ENCODE data around the gene SLC27A5.

The SLC27A5 gene

DNA sequence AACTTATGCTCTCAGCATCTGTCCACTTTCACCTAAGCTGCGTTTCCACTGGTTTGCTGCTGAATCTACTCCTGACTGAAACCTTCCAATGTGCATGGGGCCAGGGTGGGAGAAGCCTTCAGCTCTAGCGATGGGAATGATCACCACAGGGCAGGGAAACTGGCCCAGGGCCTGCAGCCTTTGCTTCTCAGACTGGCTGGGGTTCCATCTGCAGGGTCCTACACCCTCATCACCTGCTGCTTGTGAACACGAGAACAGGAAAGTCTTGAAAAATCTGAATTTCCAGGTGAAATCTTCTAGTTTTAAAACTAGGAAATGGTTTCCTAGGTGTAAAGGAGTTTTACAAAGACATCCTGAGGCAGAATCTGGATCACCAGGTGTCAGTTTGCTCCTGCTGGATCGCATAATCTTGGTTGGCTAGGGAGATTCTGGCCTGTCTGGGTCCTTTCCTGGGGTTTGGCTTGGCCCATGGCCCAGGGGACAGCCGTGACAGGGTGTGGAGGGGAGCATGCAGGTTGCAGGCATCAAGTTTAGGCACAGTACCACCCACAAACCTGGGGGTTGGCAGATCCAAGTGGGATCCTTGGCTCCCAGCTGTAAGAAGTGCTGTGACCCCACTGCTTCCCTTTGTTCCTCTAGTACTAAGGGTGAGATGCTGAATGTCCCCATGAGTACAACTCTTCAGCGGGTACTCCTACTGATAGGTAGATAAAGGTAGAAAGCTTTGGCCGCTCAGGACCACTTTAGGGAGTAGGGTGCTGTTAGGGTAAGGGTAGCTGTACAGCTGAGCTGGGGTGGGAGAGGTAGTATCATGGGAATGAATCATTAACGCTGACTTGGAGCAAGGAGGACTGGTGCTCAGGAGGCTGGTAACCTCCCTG lies 48.5 kb upstream of the SLC27A5 start:
- H3K36me3 ChIP-seq (ENCODE audit: control insufficient read depth in 2 of 2, insufficient read depth in 1 of 2, low read length in 2 of 2) = peaks cover 9 to 47% of the 10 kb centered on the region in 2 experiments

DNA sequence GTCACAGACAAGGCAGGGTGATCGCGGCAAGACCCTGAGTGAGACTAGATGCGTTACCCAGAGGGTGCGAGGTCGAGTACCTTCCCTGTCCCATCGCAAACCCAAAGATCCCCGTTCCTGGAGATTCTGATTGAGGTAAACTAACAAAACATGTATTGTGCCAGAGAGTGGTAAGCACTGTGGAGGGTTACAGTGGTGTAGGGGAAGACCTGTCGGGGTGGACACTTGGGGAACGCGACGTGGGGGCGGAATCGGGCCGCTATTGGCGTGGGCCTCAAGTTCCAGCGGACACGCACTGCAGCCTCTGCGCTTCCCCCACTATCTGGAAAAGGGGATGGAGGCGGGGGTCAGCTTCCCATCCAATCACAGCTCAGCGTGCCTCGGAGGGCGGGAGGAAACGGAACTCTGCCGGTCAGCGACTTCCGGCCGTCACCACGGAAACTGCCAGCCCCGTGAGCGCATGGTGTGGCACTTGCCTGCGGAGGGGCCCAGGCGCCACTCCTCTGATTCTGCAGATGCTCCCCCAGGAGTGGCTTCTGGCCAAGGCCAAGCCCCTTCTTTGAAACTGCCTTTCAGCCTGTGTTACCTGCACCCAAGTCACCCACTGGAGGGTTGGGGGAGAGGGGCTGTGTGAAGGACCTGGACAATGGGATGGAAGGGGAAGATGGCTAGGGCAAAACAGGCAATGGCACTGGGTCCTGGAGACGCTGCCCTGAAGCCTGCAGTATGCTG lies 47.6 kb upstream of the SLC27A5 start:
- Histone ChIP-seq H3K4me3 (ENCODE audit: low read depth, low read length) (peak overlapping the region; percentile 89), H3K9me3 (ENCODE audit: control insufficient read depth, insufficient read depth, low read depth, low read length) (no peaks in the 10 kb centered on the region), H3K27ac (ENCODE audit: extremely low read depth, low read depth, low read length) (peak overlapping the region; percentile 99), H3K36me3 (ENCODE audit: control insufficient read depth in 2 of 2, insufficient read depth in 1 of 2, low read length in 2 of 2) (peaks cover 9 to 48% of the 10 kb centered on the region in 2 experiments), H3K4me1 (ENCODE audit: control insufficient read depth, insufficient read depth, low read length) (peaks cover 14% of the 10 kb centered on the region)
- ChIA-PET CTCF (no interaction called here), POLR2A (interaction anchor here (0.6 to 4.0 kb wide), 12 partner anchors 8 to 151 kb away, joined by 3 to 62 read pairs (median 4); partner anchors contain the start of genes MZF1, TRIM28, ZBTB45 and ZNF324B)
- TF ChIP-seq, protein P1, sequence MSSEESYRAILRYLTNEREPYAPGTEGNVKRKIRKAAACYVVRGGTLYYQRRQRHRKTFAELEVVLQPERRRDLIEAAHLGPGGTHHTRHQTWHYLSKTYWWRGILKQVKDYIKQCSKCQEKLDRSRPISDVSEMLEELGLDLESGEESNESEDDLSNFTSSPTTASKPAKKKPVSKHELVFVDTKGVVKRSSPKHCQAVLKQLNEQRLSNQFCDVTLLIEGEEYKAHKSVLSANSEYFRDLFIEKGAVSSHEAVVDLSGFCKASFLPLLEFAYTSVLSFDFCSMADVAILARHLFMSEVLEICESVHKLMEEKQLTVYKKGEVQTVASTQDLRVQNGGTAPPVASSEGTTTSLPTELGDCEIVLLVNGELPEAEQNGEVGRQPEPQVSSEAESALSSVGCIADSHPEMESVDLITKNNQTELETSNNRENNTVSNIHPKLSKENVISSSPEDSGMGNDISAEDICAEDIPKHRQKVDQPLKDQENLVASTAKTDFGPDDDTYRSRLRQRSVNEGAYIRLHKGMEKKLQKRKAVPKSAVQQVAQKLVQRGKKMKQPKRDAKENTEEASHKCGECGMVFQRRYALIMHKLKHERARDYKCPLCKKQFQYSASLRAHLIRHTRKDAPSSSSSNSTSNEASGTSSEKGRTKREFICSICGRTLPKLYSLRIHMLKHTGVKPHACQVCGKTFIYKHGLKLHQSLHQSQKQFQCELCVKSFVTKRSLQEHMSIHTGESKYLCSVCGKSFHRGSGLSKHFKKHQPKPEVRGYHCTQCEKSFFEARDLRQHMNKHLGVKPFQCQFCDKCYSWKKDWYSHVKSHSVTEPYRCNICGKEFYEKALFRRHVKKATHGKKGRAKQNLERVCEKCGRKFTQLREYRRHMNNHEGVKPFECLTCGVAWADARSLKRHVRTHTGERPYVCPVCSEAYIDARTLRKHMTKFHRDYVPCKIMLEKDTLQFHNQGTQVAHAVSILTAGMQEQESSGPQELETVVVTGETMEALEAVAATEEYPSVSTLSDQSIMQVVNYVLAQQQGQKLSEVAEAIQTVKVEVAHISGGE (tag by site-specific recombination; conservative IDR thresholded peaks at IDR 0.05; ENCODE audit: low read depth) = peak; percentile 97
- TF ChIP-seq ZNF658 (tag by site-specific recombination; IDR thresholded peaks at IDR 0.05) (no peak), YY2 (tag by site-specific recombination; IDR thresholded peaks at IDR 0.05) (peak; percentile 65; the same call in 1 of the 2 replicates), KLF10 (tag by site-specific recombination; IDR thresholded peaks at IDR 0.05) (0 out of 2 replicates have a peak, but pooled peaks have one; percentile 24), ZFHX2 (tag by site-specific recombination; conservative IDR thresholded peaks at IDR 0.05) (peak; percentile 91), KLF16 (tag by site-specific recombination; IDR thresholded peaks at IDR 0.05) (peak; percentile 87), SP7 (tag by site-specific recombination; IDR thresholded peaks at IDR 0.05) (peak; percentile 80; the same call in 1 of the 2 replicates), ZNF10 (tag by site-specific recombination; IDR thresholded peaks at IDR 0.05) (0 out of 2 replicates have a peak, but pooled peaks have one; percentile 20), MZF1 (tag by site-specific recombination; IDR thresholded peaks at IDR 0.05; ENCODE audit: borderline replicate concordance) (peak; percentile 96), ZNF623 (tag by site-specific recombination; IDR thresholded peaks at IDR 0.05) (0 out of 2 replicates have a peak, but pooled peaks have one; percentile 18), ZBTB8A (tag by site-specific recombination; IDR thresholded peaks at IDR 0.05) (no peak), ZSCAN30 (tag by site-specific recombination; IDR thresholded peaks at IDR 0.05) (0 out of 2 replicates have a peak, but pooled peaks have one; percentile 33), ZNF391 (tag by site-specific recombination; IDR thresholded peaks at IDR 0.05; ENCODE audit: borderline replicate concordance, low read depth) (peak; percentile 66; the same call in 1 of the 2 replicates), FEZF1 (tag by site-specific recombination; IDR thresholded peaks at IDR 0.05) (peak; percentile 87), ZNF777 (tag by site-specific recombination; IDR thresholded peaks at IDR 0.05; ENCODE audit: borderline replicate concordance) (peak; percentile 51; the same call in 1 of the 2 replicates), ZNF521 (tag by site-specific recombination; IDR thresholded peaks at IDR 0.05) (no peak), ZNF660 (tag by site-specific recombination; IDR thresholded peaks at IDR 0.05) (peak; percentile 39; the same call in 1 of the 2 replicates), ZNF571 (tag by site-specific recombination; IDR thresholded peaks at IDR 0.05) (no peak), ZBTB20 (tag by site-specific recombination; IDR thresholded peaks at IDR 0.05) (peak; percentile 65)

More for the DNA sequence above, 48.5 kb upstream of the SLC27A5 start:
- H3K27ac ChIP-seq (ENCODE audit: extremely low read depth, low read depth, low read length) = peak overlapping the region; percentile 99; the same call in 1 of the 2 replicates
- H3K4me1 ChIP-seq (ENCODE audit: control insufficient read depth, insufficient read depth, low read length) = peaks cover 14% of the 10 kb centered on the region
- H3K4me3 ChIP-seq (ENCODE audit: low read depth, low read length) = peak overlapping the region; percentile 89
- no peaks in the 10 kb centered on the region for H3K9me3 ChIP-seq (ENCODE audit: control insufficient read depth, insufficient read depth, low read depth, low read length)
- TF ChIP-seq, protein P2, sequence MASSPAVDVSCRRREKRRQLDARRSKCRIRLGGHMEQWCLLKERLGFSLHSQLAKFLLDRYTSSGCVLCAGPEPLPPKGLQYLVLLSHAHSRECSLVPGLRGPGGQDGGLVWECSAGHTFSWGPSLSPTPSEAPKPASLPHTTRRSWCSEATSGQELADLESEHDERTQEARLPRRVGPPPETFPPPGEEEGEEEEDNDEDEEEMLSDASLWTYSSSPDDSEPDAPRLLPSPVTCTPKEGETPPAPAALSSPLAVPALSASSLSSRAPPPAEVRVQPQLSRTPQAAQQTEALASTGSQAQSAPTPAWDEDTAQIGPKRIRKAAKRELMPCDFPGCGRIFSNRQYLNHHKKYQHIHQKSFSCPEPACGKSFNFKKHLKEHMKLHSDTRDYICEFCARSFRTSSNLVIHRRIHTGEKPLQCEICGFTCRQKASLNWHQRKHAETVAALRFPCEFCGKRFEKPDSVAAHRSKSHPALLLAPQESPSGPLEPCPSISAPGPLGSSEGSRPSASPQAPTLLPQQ (tag by site-specific recombination; IDR thresholded peaks at IDR 0.05) = no peak
- TF ChIP-seq ZNF48 (tag by site-specific recombination; IDR thresholded peaks at IDR 0.05) = no peak
- TF ChIP-seq, protein P3, sequence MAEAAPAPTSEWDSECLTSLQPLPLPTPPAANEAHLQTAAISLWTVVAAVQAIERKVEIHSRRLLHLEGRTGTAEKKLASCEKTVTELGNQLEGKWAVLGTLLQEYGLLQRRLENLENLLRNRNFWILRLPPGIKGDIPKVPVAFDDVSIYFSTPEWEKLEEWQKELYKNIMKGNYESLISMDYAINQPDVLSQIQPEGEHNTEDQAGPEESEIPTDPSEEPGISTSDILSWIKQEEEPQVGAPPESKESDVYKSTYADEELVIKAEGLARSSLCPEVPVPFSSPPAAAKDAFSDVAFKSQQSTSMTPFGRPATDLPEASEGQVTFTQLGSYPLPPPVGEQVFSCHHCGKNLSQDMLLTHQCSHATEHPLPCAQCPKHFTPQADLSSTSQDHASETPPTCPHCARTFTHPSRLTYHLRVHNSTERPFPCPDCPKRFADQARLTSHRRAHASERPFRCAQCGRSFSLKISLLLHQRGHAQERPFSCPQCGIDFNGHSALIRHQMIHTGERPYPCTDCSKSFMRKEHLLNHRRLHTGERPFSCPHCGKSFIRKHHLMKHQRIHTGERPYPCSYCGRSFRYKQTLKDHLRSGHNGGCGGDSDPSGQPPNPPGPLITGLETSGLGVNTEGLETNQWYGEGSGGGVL (tag by site-specific recombination; IDR thresholded peaks at IDR 0.05) = no peak
- TF ChIP-seq GLI4 (tag by site-specific recombination; IDR thresholded peaks at IDR 0.05) = no peak
- TF ChIP-seq ZNF433 (tag by site-specific recombination; IDR thresholded peaks at IDR 0.05; ENCODE audit: low read depth) = no peak
- no peak for TF ChIP-seq ZNF560 (tag by site-specific recombination; IDR thresholded peaks at IDR 0.05; ENCODE audit: borderline replicate concordance)
- TF ChIP-seq ZNF701 (tag by site-specific recombination; IDR thresholded peaks at IDR 0.05) = no peak
- TF ChIP-seq ZNF350 (tag by site-specific recombination; IDR thresholded peaks at IDR 0.05) = no peak
- TF ChIP-seq ZIC2 (tag by site-specific recombination; IDR thresholded peaks at IDR 0.05) = no peak
- TF ChIP-seq KLF10 (tag by site-specific recombination; IDR thresholded peaks at IDR 0.05) = no peak
- no peak for TF ChIP-seq ZNF239 (tag by site-specific recombination; IDR thresholded peaks at IDR 0.05)
- POLR2A ChIA-PET = interaction anchor here (1.0 to 4.0 kb wide), 15 partner anchors 8 to 152 kb away, joined by 3 to 62 read pairs (median 12); partner anchors contain the start of genes MZF1, TRIM28, ZBTB45 and ZNF324B
- CTCF ChIA-PET = no interaction called here
